Measurements from ENCODE around the gene RASSF3. TPM values are rescaled to one million over a fixed set of nuclear protein-coding genes. Genes with fewer than 3 reads are reported as not detected.

Gene RASSF3
- total and polyA plus RNA-seq, 2 experiments from 2014 or later: 20.6 to 39.6 TPM

- peaks cover 55% of the 10 kb centered on the region for H3K36me3 Mint-ChIP-seq (ENCODE audit: low read depth)
- no peaks in the 10 kb centered on the region for H3K4me1 ChIP-seq (ENCODE audit: insufficient read depth)
- H3K4me3 Mint-ChIP-seq: no peak overlapping the region
- no peak overlapping the region for H2AFZ ChIP-seq
- H3K27me3 ChIP-seq (ENCODE audit: insufficient read depth): no peaks in the 10 kb centered on the region
- no peaks in the 10 kb centered on the region for H3K4me1 Mint-ChIP-seq
- H3F3A ChIP-seq (replicated peaks; ENCODE audit: low read depth): no peaks in the 10 kb centered on the region
- TF ChIP-seq NANOG (IDR thresholded peaks at IDR 0.05; ENCODE audit: borderline replicate concordance): no peak
- no peak for TF ChIP-seq STAT1 (IDR thresholded peaks at IDR 0.05; ENCODE audit: unreplicated experiment)
- no peak for TF ChIP-seq REST (IDR thresholded peaks at IDR 0.05; ENCODE audit: unreplicated experiment)
- no peak for TF ChIP-seq EZH2phosphoT487 (IDR thresholded peaks at IDR 0.05; ENCODE audit: unreplicated experiment)
- TF ChIP-seq CREB1 (CRISPR knock-in tag; IDR thresholded peaks at IDR 0.05; ENCODE audit: low read depth): no peak
- TF ChIP-seq, protein P1, sequence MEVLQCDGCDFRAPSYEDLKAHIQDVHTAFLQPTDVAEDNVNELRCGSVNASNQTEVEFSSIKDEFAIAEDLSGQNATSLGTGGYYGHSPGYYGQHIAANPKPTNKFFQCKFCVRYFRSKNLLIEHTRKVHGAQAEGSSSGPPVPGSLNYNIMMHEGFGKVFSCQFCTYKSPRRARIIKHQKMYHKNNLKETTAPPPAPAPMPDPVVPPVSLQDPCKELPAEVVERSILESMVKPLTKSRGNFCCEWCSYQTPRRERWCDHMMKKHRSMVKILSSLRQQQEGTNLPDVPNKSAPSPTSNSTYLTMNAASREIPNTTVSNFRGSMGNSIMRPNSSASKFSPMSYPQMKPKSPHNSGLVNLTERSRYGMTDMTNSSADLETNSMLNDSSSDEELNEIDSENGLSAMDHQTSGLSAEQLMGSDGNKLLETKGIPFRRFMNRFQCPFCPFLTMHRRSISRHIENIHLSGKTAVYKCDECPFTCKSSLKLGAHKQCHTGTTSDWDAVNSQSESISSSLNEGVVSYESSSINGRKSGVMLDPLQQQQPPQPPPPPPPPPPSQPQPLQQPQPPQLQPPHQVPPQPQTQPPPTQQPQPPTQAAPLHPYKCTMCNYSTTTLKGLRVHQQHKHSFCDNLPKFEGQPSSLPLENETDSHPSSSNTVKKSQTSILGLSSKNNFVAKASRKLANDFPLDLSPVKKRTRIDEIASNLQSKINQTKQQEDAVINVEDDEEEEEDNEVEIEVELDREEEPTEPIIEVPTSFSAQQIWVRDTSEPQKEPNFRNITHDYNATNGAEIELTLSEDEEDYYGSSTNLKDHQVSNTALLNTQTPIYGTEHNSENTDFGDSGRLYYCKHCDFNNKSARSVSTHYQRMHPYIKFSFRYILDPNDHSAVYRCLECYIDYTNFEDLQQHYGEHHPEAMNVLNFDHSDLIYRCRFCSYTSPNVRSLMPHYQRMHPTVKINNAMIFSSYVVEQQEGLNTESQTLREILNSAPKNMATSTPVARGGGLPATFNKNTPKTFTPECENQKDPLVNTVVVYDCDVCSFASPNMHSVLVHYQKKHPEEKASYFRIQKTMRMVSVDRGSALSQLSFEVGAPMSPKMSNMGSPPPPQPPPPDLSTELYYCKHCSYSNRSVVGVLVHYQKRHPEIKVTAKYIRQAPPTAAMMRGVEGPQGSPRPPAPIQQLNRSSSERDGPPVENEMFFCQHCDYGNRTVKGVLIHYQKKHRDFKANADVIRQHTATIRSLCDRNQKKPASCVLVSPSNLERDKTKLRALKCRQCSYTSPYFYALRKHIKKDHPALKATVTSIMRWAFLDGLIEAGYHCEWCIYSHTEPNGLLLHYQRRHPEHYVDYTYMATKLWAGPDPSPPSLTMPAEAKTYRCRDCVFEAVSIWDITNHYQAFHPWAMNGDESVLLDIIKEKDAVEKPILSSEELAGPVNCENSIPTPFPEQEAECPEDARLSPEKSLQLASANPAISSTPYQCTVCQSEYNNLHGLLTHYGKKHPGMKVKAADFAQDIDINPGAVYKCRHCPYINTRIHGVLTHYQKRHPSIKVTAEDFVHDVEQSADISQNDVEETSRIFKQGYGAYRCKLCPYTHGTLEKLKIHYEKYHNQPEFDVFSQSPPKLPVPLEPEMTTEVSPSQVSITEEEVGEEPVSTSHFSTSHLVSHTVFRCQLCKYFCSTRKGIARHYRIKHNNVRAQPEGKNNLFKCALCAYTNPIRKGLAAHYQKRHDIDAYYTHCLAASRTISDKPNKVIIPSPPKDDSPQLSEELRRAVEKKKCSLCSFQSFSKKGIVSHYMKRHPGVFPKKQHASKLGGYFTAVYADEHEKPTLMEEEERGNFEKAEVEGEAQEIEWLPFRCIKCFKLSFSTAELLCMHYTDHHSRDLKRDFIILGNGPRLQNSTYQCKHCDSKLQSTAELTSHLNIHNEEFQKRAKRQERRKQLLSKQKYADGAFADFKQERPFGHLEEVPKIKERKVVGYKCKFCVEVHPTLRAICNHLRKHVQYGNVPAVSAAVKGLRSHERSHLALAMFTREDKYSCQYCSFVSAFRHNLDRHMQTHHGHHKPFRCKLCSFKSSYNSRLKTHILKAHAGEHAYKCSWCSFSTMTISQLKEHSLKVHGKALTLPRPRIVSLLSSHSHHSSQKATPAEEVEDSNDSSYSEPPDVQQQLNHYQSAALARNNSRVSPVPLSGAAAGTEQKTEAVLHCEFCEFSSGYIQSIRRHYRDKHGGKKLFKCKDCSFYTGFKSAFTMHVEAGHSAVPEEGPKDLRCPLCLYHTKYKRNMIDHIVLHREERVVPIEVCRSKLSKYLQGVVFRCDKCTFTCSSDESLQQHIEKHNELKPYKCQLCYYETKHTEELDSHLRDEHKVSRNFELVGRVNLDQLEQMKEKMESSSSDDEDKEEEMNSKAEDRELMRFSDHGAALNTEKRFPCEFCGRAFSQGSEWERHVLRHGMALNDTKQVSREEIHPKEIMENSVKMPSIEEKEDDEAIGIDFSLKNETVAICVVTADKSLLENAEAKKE (CRISPR knock-in tag; IDR thresholded peaks at IDR 0.05): no peak
- no peak for TF ChIP-seq ZNF331 (CRISPR knock-in tag; IDR thresholded peaks at IDR 0.05; ENCODE audit: low read depth)
- H3K9me3 Mint-ChIP-seq: no peaks in the 10 kb centered on the region
- no peak overlapping the region for H3K4me3 ChIP-seq
- H4K20me1 ChIP-seq (replicated peaks; ENCODE audit: insufficient read depth): peaks cover 4% of the 10 kb centered on the region; the same call in 1 of the 2 replicates
- no peak for ATAC-seq
- DNase-seq (ENCODE audit: low spot score): no peak
- H3K27ac ChIP-seq (ENCODE audit: low read depth): no peak overlapping the region
- H3K79me2 ChIP-seq (replicated peaks; ENCODE audit: insufficient read depth): no peaks in the 10 kb centered on the region
- no peaks in the 10 kb centered on the region for H3K9me2 ChIP-seq (ENCODE audit: insufficient read depth)
- H3K4me2 ChIP-seq: no peak overlapping the region
- H3K27me3 Mint-ChIP-seq (ENCODE audit: insufficient read depth, low read depth, poor library complexity): no peaks in the 10 kb centered on the region
- H3K27ac Mint-ChIP-seq: no peak overlapping the region
- H3K36me3 ChIP-seq (ENCODE audit: insufficient read depth): peaks cover 53% of the 10 kb centered on the region
Observed at GRCh38 chr12:64746663-64747062, 136.4 kb downstream of the RASSF3 start.

MicroRNAs encoded within 50 kb of the gene (microRNA counts, 767-probe panel; counts per million panel counts)
- microRNA hsa-miR-548c-3p (not detected), microRNA hsa-miR-548c-5p (not detected), microRNA hsa-miR-548z (not detected)

Small RNAs within 50 kb of the gene (microRNA-seq; reads per million reads assigned to microRNA genes)
- gene MIR548C (not detected), gene MIR548Z (not detected)

Small RNAs within 50 kb of the gene (small RNA-seq; reads per million reads assigned to genes)
- gene MIR548C (ENCODE audit: low replicate concordance) (not detected), gene MIR548Z (ENCODE audit: low replicate concordance) (not detected), gene RF00137 (ENCODE audit: low replicate concordance) (not detected)

Other genes starting within 250 kb of the RASSF3 start
- gene C12orf56, start 219.7 kb upstream of the RASSF3 start, total RNA-seq (2014; rRNA removed; shearing (Covaris generic)): 4.6 and 9.3 TPM in 2 replicates
- 6.4 and 8.1 TPM in 2 replicates for gene C12orf56, start 219.7 kb upstream of the RASSF3 start, polyA plus RNA-seq (2016; fragmentation: Nextera tagmentation; extraction: Ambion mirVana)
- gene XPOT, start 206.1 kb upstream of the RASSF3 start, total RNA-seq (2014; rRNA removed; shearing (Covaris generic)): 139 and 145 TPM in 2 replicates
- gene XPOT, start 206.1 kb upstream of the RASSF3 start, polyA plus RNA-seq (2016; fragmentation: Nextera tagmentation; extraction: Ambion mirVana): 53.6 and 58.7 TPM in 2 replicates
- gene TBK1, start 158.4 kb upstream of the RASSF3 start, total RNA-seq (2014; rRNA removed; shearing (Covaris generic)): 26.3 and 29.9 TPM in 2 replicates
- 15.8 and 21.7 TPM in 2 replicates for gene TBK1, start 158.4 kb upstream of the RASSF3 start, polyA plus RNA-seq (2016; fragmentation: Nextera tagmentation; extraction: Ambion mirVana)
- gene GNS, start 148.9 kb downstream of the RASSF3 start, total RNA-seq (2014; rRNA removed; shearing (Covaris generic)): 33.7 and 34.9 TPM in 2 replicates
- 9.9 and 12.3 TPM in 2 replicates for gene GNS, start 148.9 kb downstream of the RASSF3 start, polyA plus RNA-seq (2016; fragmentation: Nextera tagmentation; extraction: Ambion mirVana)
- gene TBC1D30, start 214.2 kb downstream of the RASSF3 start, total RNA-seq (2014; rRNA removed; shearing (Covaris generic)): 7.1 and 9.6 TPM in 2 replicates
- gene TBC1D30, start 214.2 kb downstream of the RASSF3 start, polyA plus RNA-seq (2016; fragmentation: Nextera tagmentation; extraction: Ambion mirVana): 1.8 and 2.9 TPM in 2 replicates